Keratinocyte (primary cell): ENCODE measurements around the gene IQCK. TPM values are rescaled to one million over a fixed set of nuclear protein-coding genes. Genes with fewer than 3 reads are reported as not detected.

Experiments used
- DNase-seq: peaks from one replicate; pipeline ENCODE4 v3.0.0-alpha.2; 2011; ENCODE audit warnings: low read depth, missing footprints, low spot score
- FAIRE-seq: peaks from 2 replicates; lab custom pipeline; 2011; peaks lifted over from hg19 to GRCh38; lab: Jason Lieb, UNC
- H2AFZ ChIP-seq: 2 replicates; pipeline ENCODE4 v1.6.0; 2012; ENCODE audit warnings: low read length, control low read depth, inconsistent platforms; ENCODE audit not compliant: control insufficient read depth
- H3K27ac ChIP-seq: 2 replicates; pipeline ENCODE4 v1.5.1; 2011; ENCODE audit warnings: low read length; ENCODE audit not compliant: control insufficient read depth, insufficient read depth
- H3K27me3 ChIP-seq: 3 replicates; pipeline ENCODE4 v1.6.0; 2011; ENCODE audit warnings: low read length; ENCODE audit not compliant: control insufficient read depth, insufficient read depth; ENCODE audit errors: extremely low read depth
- H3K36me3 ChIP-seq, 2 experiments: 2 replicates in 1 of 2; 3 replicates in 1 of 2; pipeline ENCODE4 v1.5.1; 2011; ENCODE audit warnings: low read length in 2 of 2, mild to moderate bottlenecking in 1 of 2; ENCODE audit not compliant: control insufficient read depth in 2 of 2, insufficient read depth in 2 of 2; ENCODE audit errors: extremely low read depth in 1 of 2
- H3K4me1 ChIP-seq: 3 replicates; pipeline ENCODE4 v1.5.1; 2011; ENCODE audit warnings: low read length; ENCODE audit not compliant: control insufficient read depth, insufficient read depth; ENCODE audit errors: extremely low read depth
- H3K4me2 ChIP-seq: 3 replicates; pipeline ENCODE4 v1.6.0; 2011; ENCODE audit warnings: low read depth, low read length; ENCODE audit not compliant: control insufficient read depth, insufficient read depth; ENCODE audit errors: extremely low read depth
- H3K4me3 ChIP-seq, 3 experiments: fragments of 200-600 bp in 1 of 3; sonication (generic) in 1 of 3; 2 replicates in 2 of 3; 3 replicates in 1 of 3; pipeline ENCODE4 v1.5.1; 2011 to 2016; ENCODE audit warnings: low read length in 3 of 3, mild to moderate bottlenecking in 3 of 3, control low read depth in 2 of 3, inconsistent platforms in 1 of 3, low read depth in 1 of 3, mixed read lengths in 1 of 3, mixed run types in 1 of 3, moderate library complexity in 1 of 3; ENCODE audit not compliant: control insufficient read depth in 2 of 3, insufficient read depth in 2 of 3; ENCODE audit errors: extremely low read depth in 1 of 3
- H3K79me2 ChIP-seq: 2 replicates; pipeline ENCODE4 v1.6.0; 2012; ENCODE audit warnings: low read length; ENCODE audit not compliant: control insufficient read depth, insufficient read depth
- H3K9ac ChIP-seq: 3 replicates; pipeline ENCODE4 v1.6.0; 2011; ENCODE audit warnings: low read length; ENCODE audit not compliant: control insufficient read depth, insufficient read depth; ENCODE audit errors: extremely low read depth
- H3K9me1 ChIP-seq: 3 replicates; pipeline ENCODE4 v1.6.0; 2011; ENCODE audit warnings: low read length; ENCODE audit not compliant: control insufficient read depth, insufficient read depth; ENCODE audit errors: extremely low read depth
- H3K9me3 ChIP-seq: 2 replicates; pipeline ENCODE4 v1.5.1; 2012; ENCODE audit warnings: low read depth, low read length; ENCODE audit not compliant: control insufficient read depth
- H4K20me1 ChIP-seq: 3 replicates; pipeline ENCODE4 v1.6.0; 2011; ENCODE audit warnings: low read length; ENCODE audit not compliant: control insufficient read depth, insufficient read depth; ENCODE audit errors: extremely low read depth
- CTCF ChIP-seq, 3 experiments: IDR thresholded peaks in 1 of 3; conservative IDR thresholded peaks in 1 of 3; optimal IDR thresholded peaks in 1 of 3; 2 replicates in 2 of 3; 3 replicates in 1 of 3; pipeline versions ENCODE3 to v1.5.1; 2011; ENCODE audit warnings: low read length in 3 of 3, mild to moderate bottlenecking in 3 of 3, moderate library complexity in 2 of 3, control low read depth in 1 of 3, inconsistent platforms in 1 of 3; ENCODE audit not compliant: insufficient read depth in 2 of 3; ENCODE audit errors: extremely low read depth in 1 of 3
- EZH2 ChIP-seq: IDR thresholded peaks from one replicate; pipeline ENCODE4 v1.6.1; 2012; ENCODE audit warnings: inconsistent platforms, mild to moderate bottlenecking, low read length, moderate library complexity
- dilution Hi-C: fragments of 300-500 bp; cut with MboI; formaldehyde crosslinking; loops from one replicate; pipeline ENCODE4 v1.7.0; 2020; ENCODE audit warnings: low sequenced_read_pairs; ENCODE audit not compliant: extremely low pct_ligation_motif_present
- polyA plus RNA-seq, 5 experiments: library from polyadenylated mRNA; depleted of rRNA in 3 of 5; stranded (reverse) in 3 of 5; stranded (forward) in 1 of 5; unstranded in 1 of 5; fragments of >200 nt; gene quantifications; 1 replicate in 1 of 5; 2 replicates in 3 of 5; 3 replicates in 1 of 5; pipeline versions ENCODE4 v1.2.1 to v1.2.3, GENCODE V29; 2011 to 2012; ENCODE audit warnings: missing spikeins in 2 of 5, low read depth in 1 of 5, low replicate concordance in 1 of 5

The IQCK gene
- polyA plus RNA-seq, 1 donor (not counting 4 experiments of a cell fraction or from before 2014, with no cell fraction given), result 9.7 TPM

- Histone ChIP-seq H3K27ac (no peak overlapping the region), H3K79me2 (no peaks in the 10 kb centered on the region), H3K36me3 (no peaks in the 10 kb centered on the region), H2AFZ (no peak overlapping the region), H3K4me2 (no peak overlapping the region), H3K9me1 (no peaks in the 10 kb centered on the region), H3K9me3 (no peaks in the 10 kb centered on the region), H3K9ac (no peak overlapping the region), H4K20me1 (no peaks in the 10 kb centered on the region), H3K4me1 (no peaks in the 10 kb centered on the region), H3K4me3 (no peak overlapping the region), H3K27me3 (no peaks in the 10 kb centered on the region)
- FAIRE-seq (no peak), DNase-seq (no peak)
- no peak for TF ChIP-seq CTCF (optimal IDR thresholded peaks at IDR 0.05 in 1 of 3, IDR thresholded peaks at IDR 0.05 in 1 of 3, conservative IDR thresholded peaks at IDR 0.05 in 1 of 3; ENCODE audit: extremely low read depth in 1 of 3, insufficient read depth in 2 of 3, low read length in 3 of 3)
- no peak for TF ChIP-seq EZH2
- dilution Hi-C loops, result no loop called here
These were observed 112.0 kb downstream of the IQCK start for GRCh38 chr16:19829844-19830692.

- Histone ChIP-seq H3K9me3 (no peaks in the 10 kb centered on the region), H3K27me3 (no peaks in the 10 kb centered on the region), H3K9ac (no peak overlapping the region), H3K4me1 (no peaks in the 10 kb centered on the region), H3K27ac (no peak overlapping the region), H2AFZ (no peak overlapping the region), H3K36me3 (no peaks in the 10 kb centered on the region), H3K79me2 (no peaks in the 10 kb centered on the region), H3K4me3 (no peak overlapping the region), H3K4me2 (no peak overlapping the region), H3K9me1 (no peaks in the 10 kb centered on the region), H4K20me1 (no peaks in the 10 kb centered on the region)
- DNase-seq (no peak), FAIRE-seq (no peak)
- dilution Hi-C loops, result no loop called here
- no peak for TF ChIP-seq CTCF (optimal IDR thresholded peaks at IDR 0.05 in 1 of 3, IDR thresholded peaks at IDR 0.05 in 1 of 3, conservative IDR thresholded peaks at IDR 0.05 in 1 of 3; ENCODE audit: extremely low read depth in 1 of 3, insufficient read depth in 2 of 3, low read length in 3 of 3)
- no peak for TF ChIP-seq EZH2
These were observed 113.0 kb downstream of the IQCK start for GRCh38 chr16:19830902-19831560.
